BE2C (cell line): ENCODE measurements around the gene GASK1B.

Source experiments
- DNase-seq: peaks from one replicate; pipeline ENCODE4 v3.0.0-alpha.2; 2020
- H3K27me3 ChIP-seq: fragments of 250-450 bp; sonication (Bioruptor Pico); 2 replicates; pipeline ENCODE4 v1.5.1; 2020; ENCODE audit warnings: mild to moderate bottlenecking
- H3K36me3 ChIP-seq: fragments of 250-450 bp; sonication (Bioruptor Pico); 2 replicates; pipeline ENCODE4 v1.5.1; 2020; ENCODE audit warnings: mild to moderate bottlenecking
- H3K4me1 ChIP-seq: fragments of 250-450 bp; sonication (Bioruptor Pico); 2 replicates; pipeline ENCODE4 v1.5.1; 2020
- H3K4me3 ChIP-seq: 2 replicates; pipeline ENCODE4 v1.5.1; 2011; ENCODE audit warnings: low read depth, low read length
- H3K9me3 ChIP-seq: fragments of 250-450 bp; sonication (Bioruptor Pico); 2 replicates; pipeline ENCODE4 v1.5.1; 2020
- TF ChIP-seq, protein P1 (sequence below): IDR thresholded peaks from 2 replicates; pipeline ENCODE4 v1.5.1; 2012; ENCODE audit warnings: mild to moderate bottlenecking, low read depth, low read length

GASK1B gene

DNA sequence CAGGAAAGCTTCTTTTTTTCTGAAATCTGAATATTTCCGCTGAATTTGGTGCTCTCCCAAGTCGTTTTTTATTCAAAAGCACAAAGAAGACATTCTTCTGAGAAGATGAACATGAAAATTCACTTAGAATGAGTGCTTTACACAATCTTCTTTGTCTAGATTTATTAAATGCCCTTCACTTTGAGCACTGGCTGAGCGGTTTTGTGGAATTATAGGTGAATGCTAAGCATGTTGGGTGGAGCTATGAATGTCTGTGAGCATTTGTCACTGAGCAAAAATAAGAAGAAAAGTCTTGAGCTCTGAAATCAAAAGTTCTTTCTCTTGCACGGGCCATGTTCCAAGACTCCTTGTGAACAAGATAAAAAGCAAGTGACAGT lies 13.1 kb downstream of the GASK1B start:
- TF ChIP-seq, protein P1, sequence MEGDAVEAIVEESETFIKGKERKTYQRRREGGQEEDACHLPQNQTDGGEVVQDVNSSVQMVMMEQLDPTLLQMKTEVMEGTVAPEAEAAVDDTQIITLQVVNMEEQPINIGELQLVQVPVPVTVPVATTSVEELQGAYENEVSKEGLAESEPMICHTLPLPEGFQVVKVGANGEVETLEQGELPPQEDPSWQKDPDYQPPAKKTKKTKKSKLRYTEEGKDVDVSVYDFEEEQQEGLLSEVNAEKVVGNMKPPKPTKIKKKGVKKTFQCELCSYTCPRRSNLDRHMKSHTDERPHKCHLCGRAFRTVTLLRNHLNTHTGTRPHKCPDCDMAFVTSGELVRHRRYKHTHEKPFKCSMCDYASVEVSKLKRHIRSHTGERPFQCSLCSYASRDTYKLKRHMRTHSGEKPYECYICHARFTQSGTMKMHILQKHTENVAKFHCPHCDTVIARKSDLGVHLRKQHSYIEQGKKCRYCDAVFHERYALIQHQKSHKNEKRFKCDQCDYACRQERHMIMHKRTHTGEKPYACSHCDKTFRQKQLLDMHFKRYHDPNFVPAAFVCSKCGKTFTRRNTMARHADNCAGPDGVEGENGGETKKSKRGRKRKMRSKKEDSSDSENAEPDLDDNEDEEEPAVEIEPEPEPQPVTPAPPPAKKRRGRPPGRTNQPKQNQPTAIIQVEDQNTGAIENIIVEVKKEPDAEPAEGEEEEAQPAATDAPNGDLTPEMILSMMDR: no peak
- Histone ChIP-seq H3K4me1 (no peaks in the 10 kb centered on the region), H3K4me3 (no peak overlapping the region), H3K36me3 (no peaks in the 10 kb centered on the region), H3K27me3 (no peaks in the 10 kb centered on the region), H3K9me3 (no peaks in the 10 kb centered on the region)
- DNase-seq: no peak

DNA sequence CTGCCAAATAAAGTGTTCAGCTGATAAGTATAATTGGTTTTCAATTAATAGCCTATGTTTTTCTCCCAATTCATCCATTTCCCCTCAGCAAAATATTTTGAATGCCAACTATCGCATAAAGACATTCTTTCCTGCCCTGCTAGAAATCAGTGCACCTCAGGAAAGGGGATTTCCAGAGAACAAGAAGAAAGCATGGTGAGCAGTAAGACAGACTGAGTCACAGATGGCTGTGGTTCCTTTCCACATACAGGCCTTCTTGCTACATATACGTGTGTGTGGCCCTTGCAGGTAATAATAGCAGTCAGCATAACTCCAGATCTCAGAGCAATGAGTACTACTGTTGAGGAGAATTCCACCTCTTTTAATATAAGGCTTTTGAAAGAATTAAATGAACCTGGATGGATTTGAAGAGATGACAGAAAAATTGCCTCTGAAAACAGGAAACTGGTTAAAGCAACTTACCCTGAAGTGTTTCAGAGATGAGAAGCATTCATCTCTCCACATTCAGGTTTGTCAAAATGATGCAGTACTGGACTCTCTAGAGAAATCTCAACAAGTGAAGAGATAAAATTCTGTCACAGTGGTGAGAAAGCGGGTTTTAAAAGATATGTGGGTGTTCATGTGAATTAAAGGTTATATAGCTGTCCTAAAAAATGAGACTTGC lies 13.6 kb downstream of the GASK1B start:
- Histone ChIP-seq H3K36me3 (no peaks in the 10 kb centered on the region), H3K4me3 (no peak overlapping the region), H3K27me3 (no peaks in the 10 kb centered on the region), H3K4me1 (no peaks in the 10 kb centered on the region), H3K9me3 (no peaks in the 10 kb centered on the region)
- TF ChIP-seq, protein P1: no peak
- DNase-seq: no peak

DNA sequence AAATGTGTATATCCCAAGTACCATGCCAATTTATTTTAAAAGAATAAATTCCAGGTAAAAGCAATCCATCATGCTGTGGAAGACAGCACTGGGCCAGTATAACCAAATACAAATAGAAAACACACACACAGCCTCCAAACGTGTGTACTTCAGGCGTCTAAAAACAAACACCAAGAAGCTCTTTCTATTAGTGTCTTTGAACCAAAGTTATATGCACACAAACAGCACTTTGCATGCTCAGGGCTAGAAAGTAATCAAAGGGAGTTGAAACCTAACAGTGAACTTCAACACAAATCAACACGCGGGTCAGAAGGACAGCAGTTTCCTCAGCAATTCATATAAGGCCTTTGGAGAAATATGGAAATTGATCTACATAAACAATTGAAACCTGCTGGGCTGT lies 15.4 kb downstream of the GASK1B start:
- no peak for DNase-seq
- Histone ChIP-seq H3K4me1 (no peaks in the 10 kb centered on the region), H3K27me3 (no peaks in the 10 kb centered on the region), H3K9me3 (no peaks in the 10 kb centered on the region), H3K36me3 (no peaks in the 10 kb centered on the region), H3K4me3 (no peak overlapping the region)
- TF ChIP-seq, protein P1: no peak

DNA sequence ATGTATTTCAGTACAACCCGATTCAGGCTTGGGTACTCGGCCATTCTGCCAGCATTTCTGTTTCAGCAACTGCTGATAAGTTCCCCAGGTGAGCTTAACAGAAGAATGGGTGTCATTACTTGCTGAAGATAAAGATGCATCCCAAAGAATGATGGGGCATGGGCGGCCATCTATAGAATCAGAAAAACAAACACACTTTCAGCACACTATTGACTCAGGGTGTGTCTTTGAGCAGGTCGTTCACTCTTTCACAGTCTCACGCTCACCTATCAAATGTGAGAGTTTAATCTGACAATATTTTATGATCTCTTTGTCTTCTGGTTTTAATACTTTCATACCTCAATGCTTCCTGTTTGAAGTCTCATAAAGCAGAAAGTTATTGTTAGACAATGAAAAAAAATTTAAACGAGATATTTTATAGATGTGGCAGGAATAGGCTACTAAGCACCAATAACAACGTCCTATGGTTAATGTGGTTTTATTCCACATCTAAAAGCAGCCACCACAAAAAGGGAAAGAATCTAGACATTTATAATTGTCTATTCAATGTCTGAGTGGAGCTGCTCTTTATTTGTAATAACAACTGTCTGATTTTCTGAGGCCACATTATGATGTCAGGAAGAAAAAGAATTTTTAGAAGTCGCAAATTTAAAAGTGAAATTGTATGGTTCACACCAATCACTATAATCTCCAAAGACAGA lies 17.0 kb downstream of the GASK1B start:
- H3K4me3 ChIP-seq: no peak overlapping the region
- DNase-seq: no peak
- H3K9me3 ChIP-seq: no peaks in the 10 kb centered on the region
- H3K4me1 ChIP-seq: no peaks in the 10 kb centered on the region
- no peaks in the 10 kb centered on the region for H3K36me3 ChIP-seq
- TF ChIP-seq, protein P1: no peak
- H3K27me3 ChIP-seq: no peaks in the 10 kb centered on the region

DNA sequence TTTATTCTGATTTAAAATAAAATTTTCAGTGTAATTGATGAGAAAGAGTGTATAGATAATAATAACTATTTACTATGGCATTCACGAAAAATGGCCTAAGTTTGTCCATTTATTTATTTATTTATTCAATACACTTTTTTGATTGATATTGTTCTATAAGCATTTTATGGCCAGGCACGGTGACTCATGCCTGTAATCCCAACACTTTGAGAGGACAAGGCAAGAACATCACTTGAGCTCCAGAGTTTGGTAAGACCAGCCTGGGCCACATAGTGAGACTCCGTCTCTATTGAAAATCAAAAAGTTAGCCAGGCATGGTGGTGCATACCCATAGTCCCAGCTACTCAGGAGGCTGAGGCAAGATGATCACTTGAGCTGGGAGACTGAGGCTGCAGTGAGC lies 25.7 kb downstream of the GASK1B start:
- no peak for DNase-seq
- no peaks in the 10 kb centered on the region for H3K36me3 ChIP-seq
- TF ChIP-seq, protein P1: no peak
- H3K9me3 ChIP-seq: no peaks in the 10 kb centered on the region
- no peak overlapping the region for H3K4me3 ChIP-seq
- H3K4me1 ChIP-seq: no peaks in the 10 kb centered on the region
- H3K27me3 ChIP-seq: no peaks in the 10 kb centered on the region

DNA sequence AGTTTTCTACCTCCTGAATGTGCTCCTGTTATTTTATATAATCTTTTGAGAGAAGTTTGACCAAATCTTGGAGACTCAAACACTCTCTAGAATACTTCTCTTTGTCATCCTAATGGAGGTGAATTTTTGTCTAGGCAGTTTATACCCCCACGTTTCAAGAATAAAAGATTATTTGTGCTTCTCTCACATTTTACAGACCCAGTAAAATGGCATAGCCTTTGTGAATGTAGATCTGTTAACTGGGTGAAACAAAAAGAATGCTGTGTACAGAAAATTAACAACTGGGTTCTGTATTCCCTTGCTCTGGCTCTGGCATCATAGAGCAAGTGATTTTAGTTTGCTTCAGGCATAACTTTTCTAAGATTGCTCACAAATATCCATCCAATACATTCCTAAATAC lies 26.1 kb downstream of the GASK1B start:
- H3K36me3 ChIP-seq: no peaks in the 10 kb centered on the region
- H3K27me3 ChIP-seq: no peaks in the 10 kb centered on the region
- no peaks in the 10 kb centered on the region for H3K9me3 ChIP-seq
- H3K4me3 ChIP-seq: no peak overlapping the region
- TF ChIP-seq, protein P1: no peak
- no peak for DNase-seq
- no peaks in the 10 kb centered on the region for H3K4me1 ChIP-seq
